GM18499 (cell line): Measurements from ENCODE around the gene ZNF839.
"Not testable (repeated sequence)": the region's sequence is repeated elsewhere in the genome, so short reads cannot be mapped to it uniquely, and the experiment has no call there.

Experiments
- ATAC-seq: cut with Tn5 transposase; IDR thresholded peaks from one replicate; pipeline ENCODE4 v1.9.1; 2021; ENCODE audit warnings: moderate number of reproducible peaks; ENCODE audit not compliant: insufficient read depth, unreplicated experiment

ZNF839 gene

GRCh38 chr14:102319351-102320032 is at the start of gene ZNF839:
ZNF839 (plus strand) TSS chr14:102319746; CDS start chr14:102319766, 20 bp downstream.
- no peak for ATAC-seq

- ATAC-seq, result no peak
Observed at GRCh38 chr14:102272392-102272791, 47.2 kb upstream of the ZNF839 start.

- ATAC-seq, result no peak
Observed at GRCh38 chr14:102275866-102276265, 43.7 kb upstream of the ZNF839 start.

GRCh38 chr14:102277874-102278630 is 41.5 kb upstream of the ZNF839 start:
- no peak for ATAC-seq

GRCh38 chr14:102278631-102278935 is 41.0 kb upstream of the ZNF839 start:
- ATAC-seq, result no peak

GRCh38 chr14:102279282-102279681 is 40.3 kb upstream of the ZNF839 start:
- no peak for ATAC-seq

- ATAC-seq, result no peak
Observed at GRCh38 chr14:102279688-102280348, 39.7 kb upstream of the ZNF839 start.

- ATAC-seq, result no peak
Observed at GRCh38 chr14:102280376-102280962, 39.1 kb upstream of the ZNF839 start.

GRCh38 chr14:102282751-102283465 is 36.6 kb upstream of the ZNF839 start:
- ATAC-seq, result no peak

- no peak for ATAC-seq
Observed at GRCh38 chr14:102283631-102284129, 35.9 kb upstream of the ZNF839 start.

- ATAC-seq, result no peak
Observed at GRCh38 chr14:102285106-102285505, 34.4 kb upstream of the ZNF839 start.

GRCh38 chr14:102288139-102288538 is 31.4 kb upstream of the ZNF839 start:
- ATAC-seq, result no peak

- no peak for ATAC-seq
Observed at GRCh38 chr14:102292441-102292840, 27.1 kb upstream of the ZNF839 start.

GRCh38 chr14:102293781-102294180 is 25.8 kb upstream of the ZNF839 start:
- ATAC-seq, result no peak

GRCh38 chr14:102295270-102295669 is 24.3 kb upstream of the ZNF839 start:
- no peak for ATAC-seq

GRCh38 chr14:102297436-102298170 is 21.9 kb upstream of the ZNF839 start:
- no peak for ATAC-seq

GRCh38 chr14:102298303-102299070 is 21.1 kb upstream of the ZNF839 start:
- ATAC-seq, result not testable (repeated sequence)

- ATAC-seq, result no peak
Observed at GRCh38 chr14:102303664-102304063, 15.9 kb upstream of the ZNF839 start.
